DLD1 (cell line): ENCODE results near the gene THPO.
"Not testable (repeated sequence)": the region's sequence is repeated elsewhere in the genome, so short reads cannot be mapped to it uniquely, and the experiment has no call there.

Experiments
- in situ Hi-C: cut with HindIII; loops from 2 replicates; pipeline ENCODE4 v1.10.0; 2017; ENCODE audit warnings: low sequenced_read_pairs

The THPO gene

DNA sequence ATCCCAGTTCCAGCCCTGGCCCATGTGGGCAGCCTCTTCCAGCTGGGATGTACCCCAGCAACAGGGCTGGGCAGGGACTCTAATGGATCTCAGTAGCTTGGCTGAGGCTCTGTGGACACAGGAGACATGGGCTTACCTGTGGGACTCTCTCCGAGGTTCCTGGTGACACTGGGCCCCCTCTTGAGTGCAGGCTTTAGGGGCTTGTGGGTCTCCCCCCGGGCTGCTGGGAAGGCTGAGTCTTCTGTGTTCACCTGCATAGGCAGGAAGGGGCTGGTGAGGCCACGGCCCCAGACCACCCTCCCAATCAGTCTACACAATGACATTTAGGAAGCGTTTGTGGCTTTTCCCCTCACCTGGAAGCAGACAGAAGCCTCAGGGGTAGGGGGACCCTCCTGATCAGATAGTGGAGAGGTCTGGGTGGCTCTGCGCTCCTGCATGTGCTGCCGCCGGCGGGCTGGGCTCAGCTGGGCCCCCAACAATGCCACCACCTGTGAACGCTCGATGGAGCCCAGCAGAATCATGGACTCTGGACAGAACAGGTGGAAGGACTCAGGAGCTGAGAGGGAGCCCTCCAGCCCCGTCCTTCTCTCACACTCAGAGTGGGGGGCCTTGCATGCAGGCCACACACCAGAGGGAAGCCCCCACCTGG lies 25.0 kb downstream of the THPO start:
- in situ Hi-C loops = loop anchor here (25.0 kb wide), 1 partner anchor 184 kb away; no protein-coding TSS in a partner anchor

DNA sequence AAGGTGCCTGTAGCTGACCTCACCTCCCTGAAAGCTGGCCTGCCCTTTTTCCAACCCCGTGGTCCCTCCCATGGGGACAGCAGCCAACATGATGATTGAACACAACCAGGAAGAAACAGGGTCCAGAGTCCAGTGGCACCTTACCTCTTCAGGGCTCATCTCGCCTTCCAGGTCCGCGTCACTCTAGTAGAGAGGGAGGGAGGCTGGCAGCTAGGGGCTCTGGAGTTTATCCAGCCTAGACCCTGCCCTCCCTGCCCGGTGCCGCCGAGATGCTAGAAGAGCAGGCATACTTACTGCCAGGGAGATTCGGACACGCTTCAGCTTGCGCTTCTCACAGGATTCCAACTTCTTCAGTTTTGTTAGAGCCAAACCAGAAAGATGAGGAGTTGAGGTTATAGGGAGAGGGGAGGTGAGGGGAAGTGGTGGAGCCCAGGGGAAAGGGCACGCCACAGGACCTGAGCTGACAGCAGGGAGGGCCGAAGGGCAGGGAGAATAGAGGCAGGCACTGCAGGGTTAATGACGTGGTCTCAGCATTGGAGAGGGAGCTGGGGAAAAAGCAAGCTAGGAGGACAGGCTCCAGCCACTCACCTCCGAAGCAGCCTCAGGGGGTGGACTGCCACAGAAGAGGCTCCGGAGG lies 25.7 kb downstream of the THPO start:
- in situ Hi-C loops = loop anchor here (25.0 kb wide), 1 partner anchor 185 kb away; no protein-coding TSS in a partner anchor

DNA sequence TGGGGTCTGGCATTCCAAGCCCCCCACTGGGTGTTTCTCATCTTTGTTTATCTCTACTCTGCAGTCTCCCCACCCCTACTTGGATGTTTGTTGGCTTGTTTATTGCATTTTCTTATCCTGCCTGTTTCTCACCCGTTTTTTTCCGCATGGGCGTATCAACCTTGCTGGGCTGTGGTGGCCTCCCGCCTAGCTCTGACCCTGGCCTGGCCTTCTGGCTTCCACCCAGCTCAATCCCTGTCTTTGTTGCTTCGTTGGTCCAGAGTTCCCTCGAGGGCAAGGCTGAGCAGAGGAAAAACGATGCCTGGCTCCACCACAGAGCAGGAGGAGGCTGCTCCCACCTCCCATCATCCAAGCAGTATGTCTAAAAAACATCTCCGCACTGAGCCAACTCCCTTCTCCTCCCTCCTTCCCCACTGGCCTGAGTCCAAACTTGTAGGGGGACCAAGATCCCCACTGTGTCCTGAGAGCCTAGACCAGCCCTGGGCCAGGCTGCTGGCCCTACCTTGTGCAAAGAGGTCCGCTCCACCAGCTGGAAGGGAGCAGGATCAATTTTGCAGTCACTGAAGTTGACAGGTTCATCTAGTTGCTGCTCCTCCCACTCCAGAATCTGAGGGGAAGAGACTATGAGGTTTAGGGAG lies 26.4 kb downstream of the THPO start:
- in situ Hi-C loops = loop anchor here (25.0 kb wide), 1 partner anchor 186 kb away; no protein-coding TSS in a partner anchor

DNA sequence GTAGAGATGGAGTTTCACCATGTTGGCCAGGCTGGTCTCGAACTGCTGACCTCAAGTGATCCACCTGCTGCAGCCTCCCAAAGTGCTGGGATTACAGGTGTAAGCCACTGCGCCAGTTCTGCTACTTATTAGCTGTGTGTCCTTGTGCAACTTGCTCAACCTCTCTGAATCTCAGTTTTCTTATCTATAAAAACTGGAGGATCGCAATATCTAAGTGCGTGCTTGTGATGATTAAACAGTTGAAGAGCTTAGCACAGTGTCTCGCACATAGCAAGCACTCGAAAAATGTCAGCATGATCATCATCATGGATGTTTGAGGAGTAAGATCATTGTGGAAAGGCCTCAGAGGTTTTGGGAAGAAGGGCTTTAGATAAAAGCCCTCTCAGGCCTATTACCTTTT lies 27.4 kb downstream of the THPO start:
- in situ Hi-C loops = loop anchor here (25.0 kb wide), 1 partner anchor 187 kb away; no protein-coding TSS in a partner anchor

DNA sequence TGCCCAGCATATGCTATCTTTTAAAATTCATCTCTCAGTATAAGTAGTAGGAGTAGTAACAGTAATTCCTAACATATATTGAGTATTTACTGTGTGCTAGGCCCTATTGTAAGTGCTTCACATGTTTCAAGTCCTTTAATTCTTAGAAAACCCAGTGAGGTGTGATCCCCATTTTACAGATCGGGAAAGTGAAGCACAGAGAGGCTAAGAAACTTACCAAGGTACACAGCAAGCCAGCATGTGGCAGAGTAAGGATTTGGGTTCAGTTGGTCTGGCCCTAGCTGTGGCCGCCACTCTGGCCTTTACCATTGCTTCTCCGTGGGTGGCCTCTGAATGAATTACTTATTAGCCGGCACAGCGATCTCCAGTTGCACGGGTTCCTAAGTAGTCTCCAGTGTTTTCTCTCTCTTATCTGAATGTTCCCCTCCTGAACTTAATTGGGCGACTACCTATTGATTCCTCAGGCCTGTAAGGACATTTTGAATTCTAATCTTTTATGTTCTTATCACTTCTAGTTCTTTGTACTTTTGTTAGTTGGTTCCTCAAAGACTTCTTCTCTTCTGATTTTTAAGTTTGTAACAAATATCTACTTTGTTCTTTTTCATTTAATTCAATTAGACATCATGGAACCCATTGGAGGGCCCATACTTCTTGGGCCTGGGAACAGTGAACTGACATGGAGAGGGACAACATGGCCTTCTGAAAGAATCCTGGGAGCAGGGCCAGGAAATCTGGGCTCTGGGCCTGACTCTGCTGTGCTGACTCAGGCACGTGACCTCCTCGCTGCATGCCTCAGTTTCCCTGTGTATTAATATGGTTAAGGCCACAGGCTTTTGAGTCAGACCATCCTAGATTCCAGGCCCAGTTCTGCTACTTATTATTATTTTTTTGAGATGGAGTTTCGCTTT lies 28.2 kb downstream of the THPO start:
- in situ Hi-C loops = loop anchor here (25.0 kb wide), 1 partner anchor 187 kb away; no protein-coding TSS in a partner anchor

DNA sequence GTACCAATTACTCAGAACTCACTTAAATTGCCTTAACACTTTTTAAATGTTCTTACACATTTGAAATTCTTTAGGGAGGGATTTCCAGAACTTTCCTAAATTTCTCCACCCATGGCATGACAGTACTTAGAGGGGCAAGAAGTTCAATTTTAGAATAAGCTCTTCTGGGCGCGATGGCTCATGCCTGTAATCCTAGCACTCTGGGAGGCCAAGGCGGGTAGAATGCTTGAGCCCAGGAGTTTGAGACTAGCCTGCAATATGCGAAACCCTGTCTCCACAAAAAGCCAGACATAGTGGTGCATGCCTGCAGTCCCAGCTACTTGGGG lies 30.0 kb downstream of the THPO start:
- in situ Hi-C loops = no loop called here

DNA sequence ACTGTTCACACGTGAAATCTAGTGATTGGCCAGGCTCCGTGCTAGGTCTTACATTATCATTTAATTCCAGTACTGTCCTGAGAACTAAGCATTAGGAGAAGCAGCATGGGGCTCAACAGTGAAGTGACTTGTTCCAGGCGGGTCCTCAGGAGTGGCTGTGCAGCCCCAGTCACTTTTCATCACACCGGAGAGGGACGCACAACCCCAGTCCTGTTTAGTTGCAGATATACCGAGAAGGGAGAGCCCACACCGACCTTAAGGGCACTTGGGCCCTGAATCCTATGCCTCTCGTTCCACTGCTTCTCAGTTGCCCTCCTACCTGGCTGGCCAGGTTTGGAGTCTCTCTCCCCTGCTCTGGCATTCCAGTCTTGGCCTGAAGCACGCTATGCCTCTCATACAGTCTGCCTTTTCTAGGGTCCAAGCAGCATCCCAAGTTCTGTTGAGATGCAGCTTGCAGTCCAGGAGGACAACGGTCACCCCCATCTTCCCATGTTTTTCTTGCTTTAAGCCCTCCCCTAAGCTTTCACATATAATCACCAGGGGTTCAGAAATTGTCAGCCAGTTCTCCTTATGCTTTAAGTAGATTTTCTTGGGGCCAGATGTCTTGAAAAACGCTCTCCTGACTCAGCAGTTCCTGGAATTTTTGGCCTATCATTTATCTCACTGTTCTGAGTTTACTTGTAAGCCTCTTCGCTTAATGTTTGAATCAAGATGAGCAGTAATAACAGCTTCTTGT lies 30.5 kb downstream of the THPO start:
- in situ Hi-C loops = no loop called here

DNA sequence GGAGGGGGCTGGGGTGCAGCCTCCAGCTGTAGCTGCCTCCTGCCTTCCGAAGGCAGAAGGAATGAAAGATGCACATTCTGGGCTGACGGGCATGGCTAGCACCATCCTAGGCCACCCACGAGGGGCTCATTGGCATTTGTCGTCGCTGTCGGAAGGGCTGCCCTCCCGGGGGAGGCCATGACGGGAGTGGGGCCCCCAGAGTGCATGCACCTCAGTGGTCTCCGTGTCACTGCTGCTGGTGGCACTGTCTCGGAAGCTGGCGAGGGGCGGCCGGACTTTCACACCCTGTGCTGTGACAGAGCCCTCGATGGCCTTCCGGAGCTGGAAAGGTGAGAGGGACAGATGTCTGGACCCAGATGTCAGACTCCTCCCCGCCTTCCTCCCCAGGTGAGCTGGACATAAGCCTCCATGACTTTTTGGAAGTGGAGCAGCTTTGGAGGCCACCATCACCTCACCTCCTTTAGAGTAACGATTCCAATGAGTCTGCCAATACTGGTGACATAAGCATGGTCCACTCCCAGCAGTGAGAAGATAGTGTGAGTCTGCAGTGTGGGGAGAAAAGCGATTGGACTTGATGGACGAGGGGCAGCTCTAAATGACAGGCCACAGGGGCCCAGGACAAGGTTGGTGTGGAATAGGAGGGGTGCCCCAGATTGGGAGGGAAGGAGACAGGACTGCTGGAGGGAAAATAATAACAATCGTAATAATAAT lies 31.4 kb downstream of the THPO start:
- in situ Hi-C loops = no loop called here

DNA sequence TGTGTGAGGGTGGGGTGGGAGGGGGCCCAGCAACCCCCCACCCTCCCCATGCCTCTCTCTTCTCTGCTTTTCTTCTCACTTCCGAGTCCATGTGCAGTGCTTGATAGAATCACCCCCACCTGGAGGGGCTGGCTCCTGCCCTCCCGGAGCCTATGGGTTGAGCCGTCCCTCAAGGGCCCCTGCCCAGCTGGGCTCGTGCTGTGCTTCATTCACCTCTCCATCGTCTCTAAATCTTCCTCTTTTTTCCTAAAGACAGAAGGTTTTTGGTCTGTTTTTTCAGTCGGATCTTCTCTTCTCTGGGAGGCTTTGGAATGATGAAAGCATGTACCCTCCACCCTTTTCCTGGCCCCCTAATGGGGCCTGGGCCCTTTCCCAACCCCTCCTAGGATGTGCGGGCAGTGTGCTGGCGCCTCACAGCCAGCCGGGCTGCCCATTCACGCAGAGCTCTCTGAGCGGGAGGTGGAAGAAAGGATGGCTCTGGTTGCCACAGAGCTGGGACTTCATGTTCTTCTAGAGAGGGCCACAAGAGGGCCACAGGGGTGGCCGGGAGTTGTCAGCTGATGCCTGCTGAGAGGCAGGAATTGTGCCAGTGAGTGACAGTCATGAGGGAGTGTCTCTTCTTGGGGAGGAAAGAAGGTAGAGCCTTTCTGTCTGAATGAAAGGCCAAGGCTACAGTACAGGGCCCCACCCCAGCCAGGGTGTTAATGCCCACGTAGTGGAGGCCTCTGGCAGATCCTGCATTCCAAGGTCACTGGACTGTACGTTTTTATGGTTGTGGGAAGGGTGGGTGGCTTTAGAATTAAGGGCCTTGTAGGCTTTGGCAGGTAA lies 32.5 kb downstream of the THPO start:
- in situ Hi-C loops = no loop called here

DNA sequence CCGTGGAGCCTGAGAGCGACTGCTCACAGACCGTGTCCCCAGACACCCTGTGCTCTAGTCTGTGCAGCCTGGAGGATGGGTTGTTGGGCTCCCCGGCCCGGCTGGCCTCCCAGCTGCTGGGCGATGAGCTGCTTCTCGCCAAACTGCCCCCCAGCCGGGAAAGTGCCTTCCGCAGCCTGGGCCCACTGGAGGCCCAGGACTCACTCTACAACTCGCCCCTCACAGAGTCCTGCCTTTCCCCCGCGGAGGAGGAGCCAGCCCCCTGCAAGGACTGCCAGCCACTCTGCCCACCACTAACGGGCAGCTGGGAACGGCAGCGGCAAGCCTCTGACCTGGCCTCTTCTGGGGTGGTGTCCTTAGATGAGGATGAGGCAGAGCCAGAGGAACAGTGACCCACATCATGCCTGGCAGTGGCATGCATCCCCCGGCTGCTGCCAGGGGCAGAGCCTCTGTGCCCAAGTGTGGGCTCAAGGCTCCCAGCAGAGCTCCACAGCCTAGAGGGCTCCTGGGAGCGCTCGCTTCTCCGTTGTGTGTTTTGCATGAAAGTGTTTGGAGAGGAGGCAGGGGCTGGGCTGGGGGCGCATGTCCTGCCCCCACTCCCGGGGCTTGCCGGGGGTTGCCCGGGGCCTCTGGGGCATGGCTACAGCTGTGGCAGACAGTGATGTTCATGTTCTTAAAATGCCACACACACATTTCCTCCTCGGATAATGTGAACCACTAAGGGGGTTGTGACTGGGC lies 33.3 kb downstream of the THPO start:
- in situ Hi-C loops = no loop called here

DNA sequence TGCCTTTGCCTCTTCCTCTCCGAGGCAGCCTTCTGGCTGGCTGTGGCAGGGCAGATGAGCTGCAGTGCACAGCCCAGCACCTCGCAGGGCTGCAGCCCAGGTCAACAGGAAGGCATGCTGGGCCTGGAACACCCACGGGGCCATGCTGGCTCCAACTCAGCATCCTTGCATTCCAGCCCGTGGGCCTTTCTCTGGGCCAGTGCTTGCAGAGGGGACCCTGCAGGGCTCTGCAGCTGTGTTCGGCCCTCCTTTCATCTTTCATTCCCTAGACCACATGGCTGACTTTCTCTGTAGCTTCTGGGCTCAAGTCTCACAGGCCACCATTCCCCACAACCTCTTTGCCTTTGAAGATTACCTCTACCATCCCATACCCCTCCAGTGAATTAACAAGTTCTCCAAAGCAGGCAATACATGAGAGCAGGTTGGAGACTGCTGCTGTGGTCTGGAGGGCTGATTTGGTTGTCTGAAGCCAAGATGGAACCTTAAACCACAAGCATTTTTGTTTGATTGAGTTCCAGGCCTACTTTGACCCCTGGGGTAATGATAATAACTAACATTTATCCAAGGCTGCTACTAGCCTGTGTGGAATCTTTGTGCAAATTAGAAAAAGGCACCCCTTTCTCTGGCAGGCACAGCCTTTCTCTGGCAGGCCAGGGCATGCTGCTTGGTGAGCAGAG lies 34.7 kb downstream of the THPO start:
- in situ Hi-C loops = no loop called here

DNA sequence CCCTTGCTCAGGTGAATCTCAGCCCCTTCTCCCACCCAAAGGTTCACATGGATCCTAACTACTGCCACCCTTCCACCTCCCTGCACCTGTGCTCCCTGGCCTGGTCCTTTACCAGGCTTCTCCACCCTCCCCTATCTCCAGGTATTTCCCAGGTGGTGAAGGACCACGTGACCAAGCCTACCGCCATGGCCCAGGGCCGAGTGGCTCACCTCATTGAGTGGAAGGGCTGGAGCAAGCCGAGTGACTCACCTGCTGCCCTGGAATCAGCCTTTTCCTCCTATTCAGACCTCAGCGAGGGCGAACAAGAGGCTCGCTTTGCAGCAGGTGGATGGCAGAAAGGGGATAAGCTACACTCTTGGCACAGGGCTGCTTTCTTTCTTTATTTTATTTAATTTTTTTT lies 36.1 kb downstream of the THPO start:
- in situ Hi-C loops = no loop called here

DNA sequence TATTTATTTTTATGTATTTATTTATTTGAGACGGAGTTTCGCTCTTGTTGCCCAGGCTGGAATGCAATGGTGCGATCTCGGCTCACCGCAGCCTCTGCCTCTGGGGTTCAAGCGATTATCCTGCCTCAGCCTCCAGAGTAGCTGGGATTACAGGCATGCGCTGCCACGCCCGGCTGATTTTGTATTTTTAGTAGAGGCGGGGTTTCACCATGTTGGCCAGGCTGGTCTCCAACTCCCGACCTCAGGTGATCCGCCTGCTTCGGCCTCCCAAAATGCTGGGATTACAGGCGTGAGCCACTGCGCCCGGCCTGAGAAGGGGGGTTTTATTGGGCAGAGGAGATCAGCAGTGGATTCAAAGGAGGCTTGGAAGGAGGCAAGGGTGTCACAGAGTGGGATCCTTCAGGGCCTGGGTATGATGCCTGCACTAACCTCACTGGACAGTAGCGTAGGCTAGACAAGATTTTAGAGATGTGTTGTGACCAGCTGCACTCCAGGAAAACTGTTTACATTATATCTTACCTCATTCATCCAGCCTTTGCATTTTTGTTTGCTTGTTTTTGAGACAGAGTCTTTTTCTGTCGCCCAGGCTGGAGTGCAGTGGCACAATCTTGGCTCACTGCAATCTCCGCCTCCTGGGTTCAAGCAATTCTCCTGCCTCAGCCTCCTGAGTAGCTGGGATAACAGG lies 38.4 kb downstream of the THPO start:
- in situ Hi-C loops = not testable (repeated sequence)

DNA sequence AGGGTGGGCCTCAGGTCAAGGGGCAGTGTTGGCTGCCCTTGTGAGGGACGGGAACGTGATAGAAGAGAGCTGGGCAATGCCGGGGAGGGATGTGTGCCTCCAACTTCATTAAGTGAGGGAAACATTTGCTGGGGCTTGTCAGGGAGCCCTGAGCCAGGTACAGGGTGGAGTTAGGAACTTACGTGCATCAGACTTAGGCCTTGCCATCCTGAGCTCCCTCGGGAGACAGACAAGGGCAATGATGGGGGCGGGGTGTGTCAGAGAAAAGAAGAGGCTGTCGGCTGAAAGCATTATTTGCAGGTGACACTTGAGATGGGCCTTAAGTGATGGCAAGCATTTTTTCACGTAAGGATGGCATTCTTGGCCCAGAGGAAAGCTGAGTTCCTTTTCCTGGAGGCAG lies 39.0 kb downstream of the THPO start:
- in situ Hi-C loops = no loop called here

DNA sequence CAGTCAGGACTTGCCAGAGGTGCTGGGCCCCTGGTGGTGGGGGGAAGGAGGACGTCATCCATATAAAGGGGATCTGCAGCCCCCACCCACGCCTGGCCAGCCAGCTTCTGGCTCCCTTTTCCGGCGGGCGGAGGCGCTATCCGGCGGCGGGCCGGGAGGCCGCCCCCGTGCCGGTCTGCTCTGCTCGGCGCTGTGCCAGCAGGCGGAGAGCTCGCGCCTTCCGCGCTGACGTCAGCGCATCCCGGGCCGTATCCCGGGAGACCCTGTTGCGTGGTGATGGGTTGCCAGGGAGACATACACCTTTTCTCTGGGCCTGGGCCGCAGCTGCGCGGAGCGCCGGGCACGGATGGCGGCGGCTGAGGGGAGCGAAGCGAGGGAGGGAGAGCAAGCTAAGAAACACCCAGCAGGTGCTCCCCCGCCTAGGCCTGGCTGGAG lies 39.5 kb downstream of the THPO start:
- in situ Hi-C loops = no loop called here

DNA sequence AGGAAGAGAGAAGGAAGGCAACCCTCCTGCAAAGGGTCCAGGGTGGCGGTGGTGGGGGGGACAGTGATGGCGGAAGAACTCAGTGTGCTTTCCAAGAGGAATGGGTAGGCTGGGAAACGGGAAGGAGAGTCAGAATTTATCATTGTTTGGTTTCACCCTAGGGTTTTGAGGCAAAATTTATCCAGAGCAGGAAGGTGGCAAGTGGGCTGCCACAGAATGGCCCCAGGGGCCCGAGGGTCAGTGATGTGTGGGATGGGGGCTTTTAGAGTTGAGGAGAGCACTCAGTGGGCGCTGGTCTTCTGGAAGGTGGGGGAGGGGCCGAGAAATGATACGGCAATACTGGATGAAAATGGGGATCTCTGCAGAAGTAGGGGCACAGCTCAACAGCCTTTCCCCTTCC lies 40.0 kb downstream of the THPO start:
- in situ Hi-C loops = no loop called here

DNA sequence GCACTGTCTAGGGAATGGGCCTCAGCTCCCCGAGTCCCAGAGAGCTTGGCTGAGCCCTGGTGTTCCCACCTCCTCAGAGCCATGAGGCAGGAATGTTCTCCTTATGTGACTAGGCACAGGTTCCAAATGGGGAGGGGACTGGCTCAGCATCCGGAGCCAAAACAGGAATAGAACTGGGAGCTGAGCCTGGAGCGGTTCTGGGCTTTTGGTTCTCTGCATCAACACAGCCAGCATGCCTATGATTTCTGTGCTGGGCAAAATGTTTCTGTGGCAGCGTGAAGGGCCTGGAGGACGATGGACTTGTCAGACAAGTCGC lies 40.6 kb downstream of the THPO start, which contains the start of gene FAM131A:
Gene FAM131A, plus strand, starts transcription at position 202 of the 316 bp plus-strand sequence. Its CDS starts 31 bp downstream, at position 233.
- in situ Hi-C loops = no loop called here
